MM.1S (cell line): ENCODE data around the gene RAPGEF3.

Experiments
- DNase-seq: peaks from one replicate; pipeline ENCODE4 v3.0.0-alpha.2; 2015
- H2AFZ ChIP-seq: fragments of 300-600 bp; sonication (generic); 2 replicates; pipeline ENCODE4 v1.6.0; 2016; ENCODE audit warnings: antibody characterized with exemption, low read length
- H3F3A ChIP-seq: fragments of 300-600 bp; sonication (generic); 2 replicates; pipeline ENCODE4 v1.6.1; 2016; ENCODE audit warnings: mild to moderate bottlenecking, antibody characterized with exemption, low read length, moderate library complexity, mixed read lengths; ENCODE audit not compliant: insufficient read depth
- H3K27ac ChIP-seq: fragments of 300-600 bp; sonication (generic); 2 replicates; pipeline ENCODE4 v1.5.1; 2016; ENCODE audit warnings: mild to moderate bottlenecking, low read length
- H3K27me3 ChIP-seq: fragments of 300-600 bp; sonication (generic); replicated peaks from 2 replicates; pipeline ENCODE4 v1.6.0; 2016; ENCODE audit warnings: low read length; ENCODE audit not compliant: insufficient read depth
- H3K36me3 ChIP-seq: fragments of 300-600 bp; sonication (generic); replicated peaks from 2 replicates; pipeline ENCODE4 v1.6.1; 2016; ENCODE audit warnings: mild to moderate bottlenecking, low read length, mixed read lengths; ENCODE audit not compliant: insufficient read depth
- H3K4me1 ChIP-seq: fragments of 300-600 bp; sonication (generic); 2 replicates; pipeline ENCODE4 v1.6.1; 2016; ENCODE audit warnings: low read length, mixed read lengths
- H3K4me2 ChIP-seq: fragments of 300-600 bp; sonication (generic); 2 replicates; pipeline ENCODE4 v1.6.0; 2016; ENCODE audit warnings: low read depth, low read length
- H3K4me3 ChIP-seq: fragments of 300-600 bp; sonication (generic); 2 replicates; pipeline ENCODE4 v1.5.1; 2016; ENCODE audit warnings: low read length, mixed read lengths
- H3K79me2 ChIP-seq: fragments of 300-600 bp; sonication (generic); 2 replicates; pipeline ENCODE4 v1.6.1; 2016; ENCODE audit warnings: mixed run types, low read length, mixed read lengths
- H3K9ac ChIP-seq: fragments of 300-600 bp; sonication (generic); 2 replicates; pipeline ENCODE4 v1.6.1; 2016; ENCODE audit warnings: low read length, mixed read lengths
- H3K9me2 ChIP-seq: fragments of 300-600 bp; sonication (generic); replicated peaks from 2 replicates; pipeline ENCODE4 v1.6.1; 2016; ENCODE audit warnings: mild to moderate bottlenecking, low read length, mixed read lengths; ENCODE audit not compliant: insufficient read depth
- H3K9me3 ChIP-seq: fragments of 300-600 bp; sonication (generic); replicated peaks from 2 replicates; pipeline ENCODE4 v1.6.1; 2016; ENCODE audit warnings: mild to moderate bottlenecking, low read length, mixed read lengths; ENCODE audit not compliant: insufficient read depth
- H4K20me1 ChIP-seq: fragments of 300-600 bp; sonication (generic); 2 replicates; pipeline ENCODE4 v1.6.1; 2016; ENCODE audit warnings: mild to moderate bottlenecking, low read length, moderate library complexity, mixed read lengths; ENCODE audit not compliant: insufficient read depth
- CTCF ChIP-seq: fragments of 300-600 bp; sonication (generic); IDR thresholded peaks from 2 replicates; pipeline ENCODE4 v1.5.1; 2016; ENCODE audit warnings: antibody characterized with exemption, low read length, mixed read lengths
- EZH2 ChIP-seq: fragments of 300-600 bp; sonication (generic); optimal IDR thresholded peaks from 2 replicates; pipeline ENCODE3; 2017; ENCODE audit warnings: low read depth, mild to moderate bottlenecking, antibody characterized with exemption, low read length, mixed read lengths
- EZH2phosphoT487 ChIP-seq: fragments of 300-600 bp; sonication (generic); IDR thresholded peaks from 2 replicates; pipeline ENCODE4 v1.6.1; 2018; ENCODE audit warnings: antibody characterized with exemption, low read length

RAPGEF3 gene

GRCh38 chr12:47770086-47770726 lies 11.5 kb upstream of the RAPGEF3 start:
- no peak overlapping the region for H3K4me2 ChIP-seq
- no peaks in the 10 kb centered on the region for H3K9me3 ChIP-seq
- peaks cover 18% of the 10 kb centered on the region for H3K79me2 ChIP-seq
- TF ChIP-seq CTCF: no peak
- TF ChIP-seq EZH2: no peak
- no peak for TF ChIP-seq EZH2phosphoT487
- H3K4me3 ChIP-seq: no peak overlapping the region
- no peaks in the 10 kb centered on the region for H3F3A ChIP-seq
- no peak overlapping the region for H2AFZ ChIP-seq
- H3K4me1 ChIP-seq: peaks cover 15% of the 10 kb centered on the region
- DNase-seq: no peak
- no peak overlapping the region for H3K27ac ChIP-seq
- H4K20me1 ChIP-seq: no peaks in the 10 kb centered on the region
- H3K36me3 ChIP-seq: no peaks in the 10 kb centered on the region
- H3K9me2 ChIP-seq: no peaks in the 10 kb centered on the region
- no peak overlapping the region for H3K9ac ChIP-seq
- H3K27me3 ChIP-seq: no peaks in the 10 kb centered on the region; the same call in 1 of the 2 replicates

DNA sequence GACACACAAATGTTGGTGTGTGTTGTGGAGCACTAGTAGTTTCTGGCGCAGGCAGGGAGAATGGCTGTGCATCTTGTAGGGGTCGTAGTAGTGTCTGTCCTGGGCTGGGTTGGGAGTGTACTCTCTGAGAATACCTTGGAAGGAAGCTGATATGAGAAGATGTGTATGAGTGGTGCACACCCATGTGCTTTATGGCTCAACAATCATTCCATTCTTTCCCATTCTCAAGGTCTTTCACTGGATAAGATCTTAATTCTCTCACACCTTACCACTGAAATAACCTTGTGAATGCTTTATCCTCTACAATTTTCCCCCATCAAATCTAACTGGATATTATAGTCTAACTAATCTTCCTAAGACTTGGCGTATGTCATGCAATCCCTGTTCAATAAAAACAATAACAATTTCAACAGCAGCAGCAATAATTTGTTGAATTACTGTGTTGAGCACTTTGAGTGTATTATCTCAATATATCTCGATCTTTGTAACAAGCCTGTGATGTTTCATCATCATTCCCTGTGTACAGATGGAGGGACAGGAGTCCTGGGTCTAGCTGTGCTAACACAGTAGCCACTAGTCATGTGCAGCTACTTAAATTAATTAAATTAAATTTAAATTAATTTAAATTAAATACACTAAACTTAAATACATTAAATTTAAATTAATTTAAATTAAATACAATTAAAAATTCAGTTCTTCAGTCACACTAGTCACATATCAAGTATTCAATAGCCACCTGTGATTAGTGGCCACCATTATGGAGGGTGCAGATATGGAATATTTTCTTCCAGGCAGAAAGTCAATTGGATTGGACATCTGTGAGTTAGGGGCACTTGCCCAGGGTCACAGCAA lies 10.8 kb upstream of the RAPGEF3 start:
- no peak overlapping the region for H3K4me3 ChIP-seq

DNA sequence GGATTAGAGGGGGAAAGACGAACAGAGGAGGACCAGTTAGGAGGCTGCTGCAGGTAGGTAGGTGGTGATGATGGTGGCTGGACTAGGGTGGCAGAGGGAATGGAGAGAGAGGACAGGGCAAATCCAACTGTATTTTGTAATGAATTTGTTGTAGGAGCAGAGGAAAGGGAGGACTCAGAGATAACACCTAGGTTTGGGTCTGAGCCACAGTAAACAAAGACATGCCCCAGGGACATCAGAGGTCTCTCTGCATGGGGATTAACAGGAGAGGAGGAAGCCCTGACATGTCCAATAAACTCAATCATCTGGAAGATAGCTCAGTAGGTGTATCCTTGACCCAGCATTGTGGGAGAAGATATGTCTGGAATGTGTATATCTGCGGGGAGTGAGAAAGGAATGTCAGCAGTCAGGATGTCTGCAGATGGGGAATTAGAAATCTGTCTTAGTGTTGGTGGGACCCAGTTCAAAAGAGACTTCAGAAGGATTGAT lies 9.7 kb upstream of the RAPGEF3 start:
- DNase-seq: no peak

More for the DNA sequence above, 10.8 kb upstream of the RAPGEF3 start:
- H3K9me3 ChIP-seq: no peaks in the 10 kb centered on the region
- H3K4me2 ChIP-seq: no peak overlapping the region
- no peak for TF ChIP-seq CTCF
- no peaks in the 10 kb centered on the region for H3F3A ChIP-seq
- no peaks in the 10 kb centered on the region; the same call in 1 of the 2 replicates for H3K27me3 ChIP-seq
- H4K20me1 ChIP-seq: no peaks in the 10 kb centered on the region
- H3K9ac ChIP-seq: no peak overlapping the region
- no peak for DNase-seq
- H3K36me3 ChIP-seq: no peaks in the 10 kb centered on the region
- H3K79me2 ChIP-seq: peaks cover 10% of the 10 kb centered on the region
- H3K4me1 ChIP-seq: peaks cover 8% of the 10 kb centered on the region
- no peak overlapping the region for H2AFZ ChIP-seq
- H3K27ac ChIP-seq: no peak overlapping the region
- H3K9me2 ChIP-seq: no peaks in the 10 kb centered on the region

More for the DNA sequence above, 9.7 kb upstream of the RAPGEF3 start:
- no peak overlapping the region for H3K4me2 ChIP-seq
- H3K27ac ChIP-seq: no peak overlapping the region
- no peaks in the 10 kb centered on the region; the same call in 1 of the 2 replicates for H3K27me3 ChIP-seq
- H3K9me3 ChIP-seq: no peaks in the 10 kb centered on the region
- TF ChIP-seq CTCF (no peak), EZH2 (no peak), EZH2phosphoT487 (no peak)
- no peaks in the 10 kb centered on the region for H3K79me2 ChIP-seq
- H3K36me3 ChIP-seq: no peaks in the 10 kb centered on the region
- no peak overlapping the region for H3K9ac ChIP-seq
- no peak overlapping the region for H2AFZ ChIP-seq
- no peaks in the 10 kb centered on the region for H3K9me2 ChIP-seq
- peaks cover 4% of the 10 kb centered on the region; the same call in 1 of the 2 replicates for H3K4me1 ChIP-seq
- H3F3A ChIP-seq: no peaks in the 10 kb centered on the region
- H4K20me1 ChIP-seq: no peaks in the 10 kb centered on the region
- no peak overlapping the region for H3K4me3 ChIP-seq
